ENCODE measurements around the gene C6. TPM values are rescaled to one million over a fixed set of nuclear protein-coding genes. Genes with fewer than 3 reads are reported as not detected.
"Not testable (repeated sequence)": the region's sequence is repeated elsewhere in the genome, so short reads cannot be mapped to it uniquely, and the experiment has no call there.

C6 gene
- not detected for total RNA-seq

- DNase-seq = no peak
- no peaks in the 10 kb centered on the region for H3K27me3 Mint-ChIP-seq (ENCODE audit: low read depth)
- no peak within 1 kb of the TSS for H3K4me3 Mint-ChIP-seq
- no peak for ATAC-seq
- no peaks in the 10 kb centered on the region for H3K9me3 Mint-ChIP-seq (ENCODE audit: insufficient read depth)
- ChIA-PET CTCF (no interaction called here), POLR2A (no interaction called here)
- no peaks in the 10 kb centered on the region for H3K36me3 Mint-ChIP-seq (ENCODE audit: low read depth)
- H3K27ac Mint-ChIP-seq = no peak within 1 kb of the TSS
- no peaks in the 10 kb centered on the region for H3K4me1 Mint-ChIP-seq (ENCODE audit: low read depth)
These were observed at the start of gene C6 for GRCh38 chr5:41213340-41213739. Gene C6, minus strand, starts transcription at chr5:41213532. Its CDS starts 10,302 bp downstream, at chr5:41203230.

- DNase-seq (no peak), ATAC-seq (no peak)
- H3K4me1 Mint-ChIP-seq (ENCODE audit: low read depth) = no peaks in the 10 kb centered on the region
- peaks cover 5% of the 10 kb centered on the region for H3K9me3 Mint-ChIP-seq (ENCODE audit: insufficient read depth)
- no peaks in the 10 kb centered on the region for H3K36me3 Mint-ChIP-seq (ENCODE audit: low read depth)
- ChIA-PET CTCF (no interaction called here), POLR2A (no interaction called here)
- no peak overlapping the region for H3K27ac Mint-ChIP-seq
- no peak overlapping the region for H3K4me3 Mint-ChIP-seq
- H3K27me3 Mint-ChIP-seq (ENCODE audit: low read depth) = no peaks in the 10 kb centered on the region
These were observed 43.1 kb upstream of the C6 start for GRCh38 chr5:41256400-41256799.

- peaks cover 8% of the 10 kb centered on the region for H3K9me3 Mint-ChIP-seq (ENCODE audit: insufficient read depth)
- ChIA-PET POLR2A (no interaction called here), CTCF (no interaction called here)
- H3K27me3 Mint-ChIP-seq (ENCODE audit: low read depth) = no peaks in the 10 kb centered on the region
- no peak for ATAC-seq
- no peak overlapping the region for H3K4me3 Mint-ChIP-seq
- no peaks in the 10 kb centered on the region for H3K36me3 Mint-ChIP-seq (ENCODE audit: low read depth)
- H3K4me1 Mint-ChIP-seq (ENCODE audit: low read depth) = no peaks in the 10 kb centered on the region
- no peak for DNase-seq
- no peak overlapping the region for H3K27ac Mint-ChIP-seq
These were observed 39.8 kb upstream of the C6 start for GRCh38 chr5:41253109-41253508.

GRCh38 chr5:41252036-41252435 is 38.7 kb upstream of the C6 start:
- DNase-seq = no peak
- H3K36me3 Mint-ChIP-seq (ENCODE audit: low read depth) = no peaks in the 10 kb centered on the region
- no peaks in the 10 kb centered on the region for H3K4me1 Mint-ChIP-seq (ENCODE audit: low read depth)
- H3K9me3 Mint-ChIP-seq (ENCODE audit: insufficient read depth) = peaks cover 8% of the 10 kb centered on the region
- POLR2A ChIA-PET = no interaction called here
- H3K27ac Mint-ChIP-seq = no peak overlapping the region
- H3K4me3 Mint-ChIP-seq = no peak overlapping the region
- ATAC-seq = no peak
- H3K27me3 Mint-ChIP-seq (ENCODE audit: low read depth) = no peaks in the 10 kb centered on the region
- CTCF ChIA-PET = no interaction called here

GRCh38 chr5:41250351-41250987 is 37.1 kb upstream of the C6 start:
- POLR2A ChIA-PET = no interaction called here
- no peaks in the 10 kb centered on the region for H3K27me3 Mint-ChIP-seq (ENCODE audit: low read depth)
- H3K9me3 Mint-ChIP-seq (ENCODE audit: insufficient read depth) = peaks cover 8% of the 10 kb centered on the region
- H3K4me1 Mint-ChIP-seq (ENCODE audit: low read depth) = no peaks in the 10 kb centered on the region
- no peak overlapping the region for H3K27ac Mint-ChIP-seq
- no peak for ATAC-seq
- no peaks in the 10 kb centered on the region for H3K36me3 Mint-ChIP-seq (ENCODE audit: low read depth)
- H3K4me3 Mint-ChIP-seq = no peak overlapping the region
- CTCF ChIA-PET = no interaction called here
- no peak for DNase-seq

- CTCF ChIA-PET = no interaction called here
- ATAC-seq (no peak), DNase-seq (no peak)
- Mint-ChIP-seq H3K27me3 (ENCODE audit: low read depth) (no peaks in the 10 kb centered on the region), H3K4me3 (no peak overlapping the region), H3K27ac (no peak overlapping the region), H3K4me1 (ENCODE audit: low read depth) (no peaks in the 10 kb centered on the region), H3K36me3 (ENCODE audit: low read depth) (no peaks in the 10 kb centered on the region), H3K9me3 (ENCODE audit: insufficient read depth) (peaks cover 3% of the 10 kb centered on the region)
- POLR2A ChIA-PET = no interaction called here
These were observed 33.8 kb upstream of the C6 start for GRCh38 chr5:41247135-41247534.

- no peak overlapping the region for H3K27ac Mint-ChIP-seq
- DNase-seq (no peak), ATAC-seq (no peak)
- no peaks in the 10 kb centered on the region for H3K36me3 Mint-ChIP-seq (ENCODE audit: low read depth)
- peaks cover 3% of the 10 kb centered on the region for H3K9me3 Mint-ChIP-seq (ENCODE audit: insufficient read depth)
- ChIA-PET CTCF (no interaction called here), POLR2A (no interaction called here)
- H3K4me1 Mint-ChIP-seq (ENCODE audit: low read depth) = no peaks in the 10 kb centered on the region
- no peak overlapping the region for H3K4me3 Mint-ChIP-seq
- no peaks in the 10 kb centered on the region for H3K27me3 Mint-ChIP-seq (ENCODE audit: low read depth)
These were observed 33.0 kb upstream of the C6 start for GRCh38 chr5:41246376-41246775.

GRCh38 chr5:41243558-41243957 is 30.2 kb upstream of the C6 start:
- ChIA-PET CTCF (no interaction called here), POLR2A (no interaction called here)
- Mint-ChIP-seq H3K9me3 (ENCODE audit: insufficient read depth) (no peaks in the 10 kb centered on the region), H3K4me1 (ENCODE audit: low read depth) (no peaks in the 10 kb centered on the region), H3K27me3 (ENCODE audit: low read depth) (no peaks in the 10 kb centered on the region), H3K27ac (no peak overlapping the region), H3K36me3 (ENCODE audit: low read depth) (no peaks in the 10 kb centered on the region), H3K4me3 (no peak overlapping the region)
- no peak for ATAC-seq
- no peak for DNase-seq

- H3K9me3 Mint-ChIP-seq (ENCODE audit: insufficient read depth) = no peaks in the 10 kb centered on the region
- POLR2A ChIA-PET = no interaction called here
- CTCF ChIA-PET = no interaction called here
These were observed 27.7 kb upstream of the C6 start for GRCh38 chr5:41240985-41241384.

GRCh38 chr5:41240390-41240789 is 27.1 kb upstream of the C6 start:
- Mint-ChIP-seq H3K36me3 (ENCODE audit: low read depth) (no peaks in the 10 kb centered on the region), H3K4me1 (ENCODE audit: low read depth) (no peaks in the 10 kb centered on the region), H3K27ac (no peak overlapping the region), H3K4me3 (no peak overlapping the region), H3K9me3 (ENCODE audit: insufficient read depth) (no peaks in the 10 kb centered on the region), H3K27me3 (ENCODE audit: low read depth) (no peaks in the 10 kb centered on the region)
- CTCF ChIA-PET = no interaction called here
- no peak for ATAC-seq
- DNase-seq = no peak
- POLR2A ChIA-PET = no interaction called here

More at GRCh38 chr5:41240985-41241384, 27.7 kb upstream of the C6 start:
- H3K4me1 Mint-ChIP-seq (ENCODE audit: low read depth) = no peaks in the 10 kb centered on the region
- no peaks in the 10 kb centered on the region for H3K27me3 Mint-ChIP-seq (ENCODE audit: low read depth)
- no peak overlapping the region for H3K27ac Mint-ChIP-seq
- ATAC-seq = no peak
- no peak overlapping the region for H3K4me3 Mint-ChIP-seq
- H3K36me3 Mint-ChIP-seq (ENCODE audit: low read depth) = no peaks in the 10 kb centered on the region
- DNase-seq = no peak

GRCh38 chr5:41234475-41234874 is 21.1 kb upstream of the C6 start:
- Mint-ChIP-seq H3K27me3 (ENCODE audit: low read depth) (no peaks in the 10 kb centered on the region), H3K9me3 (ENCODE audit: insufficient read depth) (peaks cover 25% of the 10 kb centered on the region), H3K27ac (no peak overlapping the region), H3K36me3 (ENCODE audit: low read depth) (no peaks in the 10 kb centered on the region), H3K4me3 (no peak overlapping the region), H3K4me1 (ENCODE audit: low read depth) (no peaks in the 10 kb centered on the region)
- ChIA-PET CTCF (no interaction called here), POLR2A (no interaction called here)
- no peak for DNase-seq
- no peak for ATAC-seq

- POLR2A ChIA-PET = no interaction called here
- Mint-ChIP-seq H3K27ac (no peak overlapping the region), H3K36me3 (ENCODE audit: low read depth) (no peaks in the 10 kb centered on the region), H3K4me3 (no peak overlapping the region), H3K9me3 (ENCODE audit: insufficient read depth) (peaks cover 25% of the 10 kb centered on the region), H3K4me1 (ENCODE audit: low read depth) (no peaks in the 10 kb centered on the region), H3K27me3 (ENCODE audit: low read depth) (no peaks in the 10 kb centered on the region)
- DNase-seq = no peak
- CTCF ChIA-PET = no interaction called here
- no peak for ATAC-seq
These were observed 19.5 kb upstream of the C6 start for GRCh38 chr5:41232797-41233196.

GRCh38 chr5:41230276-41230675 is 16.9 kb upstream of the C6 start:
- POLR2A ChIA-PET; ATAC-seq; DNase-seq; H3K27ac Mint-ChIP-seq; H3K36me3 Mint-ChIP-seq (ENCODE audit: low read depth); H3K27me3 Mint-ChIP-seq (ENCODE audit: low read depth); H3K4me1 Mint-ChIP-seq (ENCODE audit: low read depth); H3K4me3 Mint-ChIP-seq; CTCF ChIA-PET: not testable (repeated sequence)
- peaks cover 29% of the 10 kb centered on the region for H3K9me3 Mint-ChIP-seq (ENCODE audit: insufficient read depth)
